Measurements from ENCODE around the gene SF3B2. TPM values are rescaled to one million over a fixed set of nuclear protein-coding genes. Genes with fewer than 3 reads are reported as not detected.

The SF3B2 gene
- total and polyA plus RNA-seq, 9 donors: 113 to 203 (median 189) TPM

DNA sequence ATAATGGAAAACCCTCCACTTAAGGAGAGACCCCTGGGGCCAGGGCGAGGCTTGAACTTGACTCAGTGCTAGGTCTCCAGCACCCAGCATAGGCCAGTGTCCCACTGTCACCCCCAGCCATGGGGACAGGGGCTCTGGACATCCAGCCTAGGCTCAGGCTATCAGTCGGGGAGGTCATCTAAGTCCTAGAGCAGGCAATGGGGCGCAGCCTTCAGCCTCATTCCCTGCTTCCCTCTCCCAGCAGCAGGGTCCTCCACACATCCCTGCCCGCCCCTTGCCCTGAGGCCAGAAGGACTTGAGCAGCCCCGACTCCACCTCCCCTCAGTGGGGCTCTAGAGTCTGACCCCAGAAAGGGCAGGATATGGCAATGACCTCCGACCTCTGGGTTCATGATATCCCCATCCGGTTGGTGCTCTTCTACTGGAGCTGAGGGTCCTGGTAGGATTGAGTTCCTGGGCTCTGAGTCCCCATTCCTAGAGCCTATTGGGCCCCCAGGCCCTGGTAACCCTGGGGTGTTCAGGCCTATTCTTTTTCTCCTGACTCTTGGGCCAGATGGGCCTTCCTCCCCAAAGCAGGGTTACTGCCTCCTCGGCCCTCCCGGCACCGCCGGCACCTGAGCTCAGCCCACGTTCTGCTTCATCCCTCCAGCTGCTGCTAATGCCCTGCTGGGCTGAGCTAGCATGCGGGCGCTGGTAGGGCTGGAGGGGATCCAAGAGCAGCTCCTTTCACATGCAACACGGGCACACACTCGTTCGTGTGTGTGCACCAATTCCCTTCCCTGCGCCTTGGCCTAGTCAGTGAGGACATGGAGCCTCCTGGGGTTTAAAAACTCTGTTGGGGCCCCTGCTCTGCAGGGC is 36.0 kb upstream of the SF3B2 start:
- intact Hi-C loops (cut with DNase I): no loop called here
- H3K27me3 ChIP-seq: no peaks in the 10 kb centered on the region
- H3K9me3 ChIP-seq: no peaks in the 10 kb centered on the region
- no peaks in the 10 kb centered on the region for H3K4me1 ChIP-seq (ENCODE audit: insufficient read depth)
- no peak overlapping the region for H3K4me3 ChIP-seq
- H3K27ac ChIP-seq: no peak overlapping the region
- TF ChIP-seq EP300 (IDR thresholded peaks at IDR 0.05): no peak
- no peak for TF ChIP-seq POLR2A (IDR thresholded peaks at IDR 0.05)
- TF ChIP-seq, protein P1, sequence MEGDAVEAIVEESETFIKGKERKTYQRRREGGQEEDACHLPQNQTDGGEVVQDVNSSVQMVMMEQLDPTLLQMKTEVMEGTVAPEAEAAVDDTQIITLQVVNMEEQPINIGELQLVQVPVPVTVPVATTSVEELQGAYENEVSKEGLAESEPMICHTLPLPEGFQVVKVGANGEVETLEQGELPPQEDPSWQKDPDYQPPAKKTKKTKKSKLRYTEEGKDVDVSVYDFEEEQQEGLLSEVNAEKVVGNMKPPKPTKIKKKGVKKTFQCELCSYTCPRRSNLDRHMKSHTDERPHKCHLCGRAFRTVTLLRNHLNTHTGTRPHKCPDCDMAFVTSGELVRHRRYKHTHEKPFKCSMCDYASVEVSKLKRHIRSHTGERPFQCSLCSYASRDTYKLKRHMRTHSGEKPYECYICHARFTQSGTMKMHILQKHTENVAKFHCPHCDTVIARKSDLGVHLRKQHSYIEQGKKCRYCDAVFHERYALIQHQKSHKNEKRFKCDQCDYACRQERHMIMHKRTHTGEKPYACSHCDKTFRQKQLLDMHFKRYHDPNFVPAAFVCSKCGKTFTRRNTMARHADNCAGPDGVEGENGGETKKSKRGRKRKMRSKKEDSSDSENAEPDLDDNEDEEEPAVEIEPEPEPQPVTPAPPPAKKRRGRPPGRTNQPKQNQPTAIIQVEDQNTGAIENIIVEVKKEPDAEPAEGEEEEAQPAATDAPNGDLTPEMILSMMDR (IDR thresholded peaks at IDR 0.05): no peak
- no peaks in the 10 kb centered on the region for H3K36me3 ChIP-seq
- DNase-seq: no peak
- 66 to 79% (median 74%) methylated on average over 17 to 18 of the region's 18 CpGs for WGBS, 3 donors

GRCh38 chr11:66016793-66017177 is 35.4 kb upstream of the SF3B2 start:
- intact Hi-C loops (cut with DNase I): no loop called here
- Histone ChIP-seq H3K4me1 (ENCODE audit: insufficient read depth) (no peaks in the 10 kb centered on the region), H3K9me3 (no peaks in the 10 kb centered on the region), H3K27ac (no peak overlapping the region), H3K4me3 (no peak overlapping the region), H3K36me3 (no peaks in the 10 kb centered on the region), H3K27me3 (no peaks in the 10 kb centered on the region)
- TF ChIP-seq EP300 (IDR thresholded peaks at IDR 0.05) (no peak), POLR2A (IDR thresholded peaks at IDR 0.05) (no peak)
- TF ChIP-seq, protein P1 (IDR thresholded peaks at IDR 0.05): no peak
- DNase-seq: no peak
- 85 to 88% (median 88%) methylated on average over 10 of the region's 10 CpGs for WGBS, 3 donors

GRCh38 chr11:66017321-66017720 is 34.8 kb upstream of the SF3B2 start:
- H3K27ac ChIP-seq: no peak overlapping the region
- no peak overlapping the region for H3K4me3 ChIP-seq
- H3K9me3 ChIP-seq: no peaks in the 10 kb centered on the region
- DNase-seq: no peak
- H3K4me1 ChIP-seq (ENCODE audit: insufficient read depth): no peaks in the 10 kb centered on the region
- no peaks in the 10 kb centered on the region for H3K27me3 ChIP-seq
- no peaks in the 10 kb centered on the region for H3K36me3 ChIP-seq
- 67 to 75% (median 71%) methylated on average over 4 of the region's 4 CpGs for WGBS, 3 donors
- intact Hi-C loops (cut with DNase I): no loop called here
- TF ChIP-seq, protein P1 (IDR thresholded peaks at IDR 0.05): no peak

DNA sequence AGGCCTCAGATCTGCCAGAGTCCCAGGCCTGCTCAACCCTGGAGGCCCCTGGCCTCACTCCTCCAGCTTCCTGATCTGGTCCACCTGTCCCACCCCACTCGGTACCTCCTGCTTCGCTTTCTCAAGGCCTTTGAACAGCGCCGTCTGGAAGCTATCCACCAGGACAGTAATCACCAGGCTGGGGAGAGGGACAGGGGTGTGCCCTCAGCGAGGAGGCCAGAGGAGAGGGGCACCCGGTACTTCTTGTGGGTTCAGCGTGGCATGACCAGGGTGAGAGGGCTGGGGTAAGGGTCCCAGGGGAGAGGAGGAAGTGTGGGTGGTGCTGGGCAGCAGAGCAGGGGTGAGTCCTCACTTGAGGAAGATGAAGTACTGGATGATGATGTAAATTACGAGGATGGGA is 32.0 kb upstream of the SF3B2 start:
- H3K27me3 ChIP-seq: no peaks in the 10 kb centered on the region
- TF ChIP-seq, protein P1 (IDR thresholded peaks at IDR 0.05): no peak
- TF ChIP-seq EP300 (IDR thresholded peaks at IDR 0.05): no peak
- no peak for TF ChIP-seq POLR2A (IDR thresholded peaks at IDR 0.05)
- no peak for DNase-seq
- no peak overlapping the region for H3K4me3 ChIP-seq
- no peaks in the 10 kb centered on the region for H3K4me1 ChIP-seq (ENCODE audit: insufficient read depth)
- no peaks in the 10 kb centered on the region for H3K36me3 ChIP-seq
- H3K9me3 ChIP-seq: no peaks in the 10 kb centered on the region
- WGBS, 3 donors: 44 to 46% (median 45%) methylated on average over 8 of the region's 8 CpGs
- no peak overlapping the region for H3K27ac ChIP-seq
- intact Hi-C loops (cut with DNase I): no loop called here

All from ovary (tissue), 9 donors.